Measurements from ENCODE around the gene SH2D1B.

GRCh38 chr1:162353078-162353477 is 58.9 kb downstream of the SH2D1B start:
- TF ChIP-seq CTCF (IDR thresholded peaks at IDR 0.05; ENCODE audit: low read length) (no peak), EZH2 (IDR thresholded peaks at IDR 0.05; ENCODE audit: borderline replicate concordance, low read length) (no peak)

Data from OCI-LY1 (cell line).